Measurements from ENCODE around the gene PPM1M.

PPM1M gene

DNA sequence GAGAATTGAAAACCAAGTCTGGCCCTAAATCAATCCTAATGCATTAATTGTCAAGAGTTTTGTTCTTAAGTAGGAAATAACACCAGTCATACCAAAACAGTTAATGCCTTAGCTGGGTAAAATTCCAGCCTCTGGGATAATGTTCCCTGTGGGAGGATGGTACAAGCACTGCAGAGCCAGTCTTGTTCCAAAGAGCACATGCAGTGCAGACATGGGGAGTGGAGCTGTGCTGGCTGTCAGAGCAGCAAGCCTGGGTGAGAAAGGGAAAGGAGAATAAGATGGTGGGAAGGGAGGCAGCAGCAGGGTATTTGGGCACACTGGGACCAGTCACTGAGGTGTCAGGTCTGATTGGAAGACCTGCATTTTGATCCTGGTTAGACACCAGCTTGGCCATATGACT is 35.5 kb upstream of the PPM1M start:
- no peak overlapping the region for H3K4me3 Mint-ChIP-seq
- no peaks in the 10 kb centered on the region for H3K9me3 Mint-ChIP-seq
- peaks cover 2% of the 10 kb centered on the region for H3K4me1 Mint-ChIP-seq (ENCODE audit: low read depth)
- H3K27me3 Mint-ChIP-seq = no peaks in the 10 kb centered on the region
- H3K36me3 Mint-ChIP-seq (ENCODE audit: low read depth) = peaks cover 85% of the 10 kb centered on the region
- no peak overlapping the region for H3K27ac Mint-ChIP-seq

DNA sequence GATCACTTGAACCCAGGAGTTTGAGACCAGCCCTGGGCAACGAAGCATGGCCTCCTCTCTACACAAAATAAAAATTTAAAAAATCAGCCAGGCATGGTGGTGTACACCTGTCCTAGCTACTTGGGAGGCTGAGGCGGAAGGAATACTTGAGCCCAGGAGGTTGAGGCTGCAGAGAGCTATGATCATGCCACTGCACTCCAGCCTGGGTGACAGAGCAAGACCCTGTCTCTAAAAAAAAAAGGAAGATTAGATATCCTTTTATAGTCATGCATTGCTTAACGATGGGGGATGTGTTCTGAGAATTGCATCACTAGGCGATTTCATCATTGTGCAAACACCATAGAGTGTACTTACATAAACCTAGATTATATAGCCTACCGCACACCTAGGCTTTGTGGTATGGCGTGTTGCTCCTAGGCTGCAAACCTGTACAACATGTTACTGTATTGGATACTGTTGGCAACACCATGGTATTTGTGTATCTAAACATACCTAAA is 35.0 kb upstream of the PPM1M start:
- H3K27me3 Mint-ChIP-seq = no peaks in the 10 kb centered on the region
- H3K4me3 Mint-ChIP-seq = no peak overlapping the region
- no peaks in the 10 kb centered on the region for H3K9me3 Mint-ChIP-seq
- no peaks in the 10 kb centered on the region for H3K4me1 Mint-ChIP-seq (ENCODE audit: low read depth)
- H3K36me3 Mint-ChIP-seq (ENCODE audit: low read depth) = peaks cover 85% of the 10 kb centered on the region
- H3K27ac Mint-ChIP-seq = no peak overlapping the region

DNA sequence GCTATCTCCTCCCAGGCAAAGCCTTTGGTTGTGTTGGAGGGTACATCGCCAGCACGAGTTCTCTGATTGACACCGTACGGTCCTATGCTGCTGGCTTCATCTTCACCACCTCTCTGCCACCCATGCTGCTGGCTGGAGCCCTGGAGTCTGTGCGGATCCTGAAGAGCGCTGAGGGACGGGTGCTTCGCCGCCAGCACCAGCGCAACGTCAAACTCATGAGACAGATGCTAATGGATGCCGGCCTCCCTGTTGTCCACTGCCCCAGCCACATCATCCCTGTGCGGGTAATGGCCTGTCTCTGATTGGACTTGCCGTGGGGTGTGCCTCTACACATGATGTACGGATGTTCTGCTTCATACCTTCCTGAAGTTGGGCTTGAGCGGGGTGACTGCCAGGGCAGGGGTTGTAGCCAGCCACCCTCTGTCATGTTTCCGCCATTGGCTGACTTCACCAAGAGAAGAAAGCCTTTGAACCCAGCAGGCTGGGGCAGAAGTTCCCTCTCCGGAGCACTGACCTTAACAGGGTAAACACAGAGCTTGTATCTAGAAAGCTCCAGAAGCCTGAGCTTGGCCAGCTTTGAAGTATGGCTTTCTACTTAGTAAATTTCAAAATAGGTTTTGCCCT is 34.2 kb upstream of the PPM1M start:
- no peak overlapping the region for H3K4me3 Mint-ChIP-seq
- H3K27me3 Mint-ChIP-seq = no peaks in the 10 kb centered on the region
- peaks cover 81% of the 10 kb centered on the region for H3K36me3 Mint-ChIP-seq (ENCODE audit: low read depth)
- H3K4me1 Mint-ChIP-seq (ENCODE audit: low read depth) = peaks cover under 1% of the 10 kb centered on the region
- H3K27ac Mint-ChIP-seq = no peak overlapping the region
- H3K9me3 Mint-ChIP-seq = no peaks in the 10 kb centered on the region

DNA sequence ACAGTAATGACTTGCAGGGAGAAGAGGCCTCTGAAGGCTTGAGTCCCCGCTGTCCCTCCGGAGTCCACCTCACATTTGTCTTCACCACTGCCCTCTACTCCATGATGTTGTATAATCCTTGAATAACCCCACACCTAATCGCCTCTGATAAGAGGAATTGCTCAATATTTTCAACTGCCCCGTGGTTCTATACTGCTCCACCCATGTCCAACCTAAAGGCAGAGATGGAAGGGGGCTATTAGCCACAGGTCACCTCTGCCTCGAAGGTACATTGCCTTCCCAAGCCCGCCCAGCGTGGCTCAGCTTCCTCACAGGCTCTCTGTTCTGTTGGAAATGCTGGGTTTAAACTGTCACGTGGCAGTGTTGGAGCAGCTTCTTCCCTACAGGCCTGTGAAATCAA is 32.6 kb upstream of the PPM1M start:
- no peaks in the 10 kb centered on the region for H3K27me3 Mint-ChIP-seq
- no peak overlapping the region for H3K4me3 Mint-ChIP-seq
- H3K27ac Mint-ChIP-seq = no peak overlapping the region
- H3K4me1 Mint-ChIP-seq (ENCODE audit: low read depth) = peaks cover 17% of the 10 kb centered on the region
- no peaks in the 10 kb centered on the region for H3K9me3 Mint-ChIP-seq
- H3K36me3 Mint-ChIP-seq (ENCODE audit: low read depth) = peaks cover 71% of the 10 kb centered on the region

DNA sequence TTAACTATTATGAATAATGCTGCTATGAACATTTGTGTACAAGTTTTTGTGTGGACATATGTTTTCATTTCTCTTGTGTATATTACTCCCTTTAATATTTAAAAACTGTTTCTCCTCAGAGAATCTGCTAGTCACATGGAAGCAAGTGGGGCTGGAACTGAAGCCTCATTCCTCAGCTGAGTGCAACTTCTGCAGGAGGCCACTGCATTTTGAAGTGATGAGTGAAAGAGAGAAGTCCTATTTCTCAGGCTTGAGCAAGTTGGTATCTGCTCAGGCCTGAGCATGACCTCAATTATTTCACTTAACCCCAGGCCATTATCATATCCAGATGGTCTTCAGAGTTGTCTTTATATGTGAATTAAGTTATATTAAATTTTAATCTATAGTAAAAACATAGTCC is 31.7 kb upstream of the PPM1M start:
- Mint-ChIP-seq H3K27me3 (no peaks in the 10 kb centered on the region), H3K4me1 (ENCODE audit: low read depth) (peaks cover 26% of the 10 kb centered on the region), H3K27ac (no peak overlapping the region), H3K4me3 (no peak overlapping the region), H3K9me3 (no peaks in the 10 kb centered on the region), H3K36me3 (ENCODE audit: low read depth) (peaks cover 65% of the 10 kb centered on the region)

DNA sequence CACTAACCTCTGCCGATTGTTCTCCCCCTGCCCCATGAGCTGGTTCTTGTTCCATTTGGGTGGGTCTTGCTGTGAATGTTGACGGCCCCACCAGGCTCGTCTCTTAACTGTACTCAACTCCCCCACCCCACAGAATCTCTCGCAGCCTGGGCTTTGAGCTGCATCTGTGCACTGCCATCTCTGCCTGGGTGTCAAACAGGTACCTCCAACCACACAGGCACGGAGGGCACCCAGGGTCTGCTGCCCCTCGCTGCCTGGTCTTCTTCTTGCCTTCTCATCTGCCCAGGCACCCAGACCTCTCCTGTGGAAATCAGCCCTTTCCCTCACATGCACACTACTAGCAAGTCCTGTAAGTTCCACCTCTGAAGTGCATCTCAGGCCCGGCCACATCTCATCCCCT is 30.2 kb upstream of the PPM1M start:
- peaks cover 32% of the 10 kb centered on the region for H3K4me1 Mint-ChIP-seq (ENCODE audit: low read depth)
- no peaks in the 10 kb centered on the region for H3K27me3 Mint-ChIP-seq
- no peaks in the 10 kb centered on the region for H3K9me3 Mint-ChIP-seq
- no peak overlapping the region for H3K27ac Mint-ChIP-seq
- H3K4me3 Mint-ChIP-seq = no peak overlapping the region
- H3K36me3 Mint-ChIP-seq (ENCODE audit: low read depth) = peaks cover 53% of the 10 kb centered on the region

DNA sequence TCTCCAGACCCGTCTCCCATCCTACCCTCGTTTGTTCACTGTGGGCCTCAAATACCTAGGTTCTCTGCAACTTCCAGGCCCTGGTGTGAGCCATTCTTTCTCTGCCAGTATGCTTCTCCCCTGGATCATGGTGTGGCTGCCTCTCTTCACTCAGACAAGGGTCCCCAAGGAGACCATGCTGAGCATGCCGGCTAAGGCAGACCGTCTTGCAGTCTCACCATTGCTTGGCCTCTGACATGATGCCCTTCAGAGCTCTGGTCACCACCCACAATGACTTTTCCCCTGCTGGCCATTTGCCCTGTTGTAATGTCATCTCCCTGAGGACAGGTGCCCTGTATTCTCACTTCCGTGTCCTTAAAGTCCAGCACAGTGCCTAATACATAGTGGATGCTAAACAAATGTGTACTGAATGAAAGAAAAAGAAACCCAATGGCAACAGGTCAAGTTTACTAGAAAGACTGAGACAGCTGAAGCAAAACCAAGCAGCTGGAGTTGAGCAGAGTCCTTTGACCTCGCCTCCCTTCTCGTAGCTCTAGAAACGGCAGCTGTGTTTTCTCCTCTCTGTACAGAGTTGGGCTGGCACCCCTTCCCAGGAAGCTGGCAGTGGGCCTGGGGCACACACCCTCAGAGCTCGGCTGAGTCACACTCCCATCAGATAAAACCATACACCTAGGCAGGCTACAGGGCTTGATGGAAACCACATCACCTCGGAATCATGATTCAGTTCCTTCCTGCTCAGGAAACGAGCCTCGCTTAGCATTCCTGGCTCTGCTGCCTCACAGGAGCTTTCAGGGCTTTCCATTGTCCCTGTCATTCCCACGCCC is 28.8 kb upstream of the PPM1M start:
- Mint-ChIP-seq H3K9me3 (no peaks in the 10 kb centered on the region), H3K27me3 (no peaks in the 10 kb centered on the region), H3K36me3 (ENCODE audit: low read depth) (peaks cover 43% of the 10 kb centered on the region), H3K4me1 (ENCODE audit: low read depth) (peaks cover 41% of the 10 kb centered on the region), H3K4me3 (peak overlapping the region; percentile 33), H3K27ac (peak overlapping the region; percentile 53)

DNA sequence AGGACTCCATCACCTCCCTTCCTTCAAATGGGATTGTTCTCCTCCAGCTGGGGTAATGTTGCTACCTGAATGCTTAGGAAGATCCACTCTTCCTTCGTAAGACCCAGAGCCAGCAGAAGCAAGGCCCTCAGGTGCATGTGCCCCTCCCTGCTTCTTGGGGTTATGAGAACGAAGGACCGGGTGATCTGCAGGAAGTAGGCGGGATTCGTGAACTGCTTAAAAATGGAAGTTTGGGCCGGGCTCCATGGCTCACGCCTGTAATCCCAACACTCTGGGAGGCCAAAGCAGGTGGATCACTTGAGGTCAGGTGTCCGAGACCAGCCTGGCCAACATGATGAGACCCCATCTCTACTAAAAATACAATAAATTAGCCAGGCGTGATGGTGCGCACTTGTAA is 28.2 kb upstream of the PPM1M start:
- Mint-ChIP-seq H3K36me3 (ENCODE audit: low read depth) (peaks cover 37% of the 10 kb centered on the region), H3K9me3 (no peaks in the 10 kb centered on the region), H3K27me3 (no peaks in the 10 kb centered on the region), H3K4me3 (peak overlapping the region; percentile 33), H3K27ac (peak overlapping the region; percentile 53), H3K4me1 (ENCODE audit: low read depth) (peaks cover 47% of the 10 kb centered on the region)

DNA sequence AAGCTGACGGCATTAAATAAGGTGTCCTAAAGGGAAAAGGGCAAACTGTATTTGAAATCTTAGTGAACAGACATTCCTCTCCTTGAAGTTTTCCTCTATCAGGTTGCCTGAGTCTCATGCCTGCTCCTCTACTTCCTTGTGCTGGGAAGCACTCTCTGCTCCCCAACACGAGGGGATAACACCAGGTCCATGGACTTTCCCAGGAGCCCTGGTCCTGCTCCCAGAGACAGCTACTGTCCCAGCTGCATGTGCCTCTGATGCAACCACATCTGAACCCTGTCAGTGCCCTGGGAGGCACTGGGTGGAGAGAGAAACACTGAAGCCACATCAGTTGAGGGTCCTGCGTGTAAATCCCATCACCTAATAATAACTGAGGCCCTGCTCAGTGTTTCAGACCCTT is 27.5 kb upstream of the PPM1M start:
- Mint-ChIP-seq H3K4me3 (peak overlapping the region; percentile 47), H3K4me1 (ENCODE audit: low read depth) (peaks cover 53% of the 10 kb centered on the region), H3K36me3 (ENCODE audit: low read depth) (peaks cover 31% of the 10 kb centered on the region), H3K9me3 (no peaks in the 10 kb centered on the region), H3K27ac (no peak overlapping the region), H3K27me3 (no peaks in the 10 kb centered on the region)

DNA sequence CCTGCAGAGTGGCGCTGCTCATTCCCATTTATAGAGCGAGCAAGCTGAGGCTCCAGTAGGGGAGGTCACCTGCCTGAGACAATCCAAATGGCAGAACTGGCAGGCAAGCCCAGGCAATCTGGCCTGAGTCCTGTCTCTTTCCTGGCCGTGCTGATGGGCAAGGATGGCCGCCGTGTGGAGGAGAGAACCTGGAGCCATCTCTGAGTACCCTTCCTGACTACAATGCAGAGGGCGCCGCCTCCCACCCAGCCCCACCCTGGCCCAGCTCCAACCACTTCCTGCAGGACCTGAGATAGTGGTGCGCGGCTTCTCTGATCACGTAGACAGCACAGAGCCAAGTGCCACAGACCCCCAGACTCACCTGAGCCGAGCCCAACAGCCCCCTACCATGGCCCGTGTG is 27.1 kb upstream of the PPM1M start:
- Mint-ChIP-seq H3K36me3 (ENCODE audit: low read depth) (peaks cover 31% of the 10 kb centered on the region), H3K4me3 (peak overlapping the region; percentile 47), H3K4me1 (ENCODE audit: low read depth) (peaks cover 58% of the 10 kb centered on the region), H3K9me3 (no peaks in the 10 kb centered on the region), H3K27me3 (no peaks in the 10 kb centered on the region), H3K27ac (peak overlapping the region; percentile 49)

DNA sequence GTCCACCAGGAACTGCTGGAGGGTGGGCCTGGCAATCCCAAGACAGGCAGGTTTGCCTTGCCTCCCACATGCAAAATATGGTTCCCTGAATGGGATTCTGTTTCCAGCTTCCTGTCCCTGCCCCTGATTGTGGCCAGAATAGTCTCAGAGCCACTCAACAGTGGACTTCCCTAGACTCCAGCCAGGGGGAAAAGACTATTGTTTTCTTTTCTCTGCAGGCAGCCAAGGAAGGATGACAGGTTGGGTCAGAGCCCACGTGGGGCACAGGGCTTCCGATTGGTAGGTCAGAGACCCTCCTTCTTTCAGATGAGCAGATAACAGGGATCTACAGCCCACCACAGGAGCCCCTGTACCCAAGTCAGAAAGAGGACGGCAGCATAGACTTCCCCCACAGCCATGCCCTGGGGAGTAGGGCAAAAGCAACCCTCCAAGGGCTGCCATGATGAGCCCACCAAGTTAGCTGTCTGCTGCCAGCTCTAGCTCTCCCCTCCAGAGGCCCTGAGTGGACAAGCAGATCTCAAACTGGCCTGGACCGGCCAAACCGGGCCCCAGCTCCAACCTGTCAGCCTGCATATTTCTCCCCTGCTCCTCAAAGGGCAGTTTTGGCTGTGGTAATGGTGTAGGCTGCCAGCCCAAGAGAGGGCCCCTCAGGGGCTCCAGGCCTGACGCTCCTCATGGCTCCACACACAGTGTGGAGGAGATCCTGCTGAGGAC is 26.5 kb upstream of the PPM1M start:
- Mint-ChIP-seq H3K36me3 (ENCODE audit: low read depth) (peaks cover 25% of the 10 kb centered on the region), H3K27me3 (no peaks in the 10 kb centered on the region), H3K4me3 (no peak overlapping the region), H3K9me3 (no peaks in the 10 kb centered on the region), H3K27ac (peak overlapping the region; percentile 49), H3K4me1 (ENCODE audit: low read depth) (peaks cover 64% of the 10 kb centered on the region)

DNA sequence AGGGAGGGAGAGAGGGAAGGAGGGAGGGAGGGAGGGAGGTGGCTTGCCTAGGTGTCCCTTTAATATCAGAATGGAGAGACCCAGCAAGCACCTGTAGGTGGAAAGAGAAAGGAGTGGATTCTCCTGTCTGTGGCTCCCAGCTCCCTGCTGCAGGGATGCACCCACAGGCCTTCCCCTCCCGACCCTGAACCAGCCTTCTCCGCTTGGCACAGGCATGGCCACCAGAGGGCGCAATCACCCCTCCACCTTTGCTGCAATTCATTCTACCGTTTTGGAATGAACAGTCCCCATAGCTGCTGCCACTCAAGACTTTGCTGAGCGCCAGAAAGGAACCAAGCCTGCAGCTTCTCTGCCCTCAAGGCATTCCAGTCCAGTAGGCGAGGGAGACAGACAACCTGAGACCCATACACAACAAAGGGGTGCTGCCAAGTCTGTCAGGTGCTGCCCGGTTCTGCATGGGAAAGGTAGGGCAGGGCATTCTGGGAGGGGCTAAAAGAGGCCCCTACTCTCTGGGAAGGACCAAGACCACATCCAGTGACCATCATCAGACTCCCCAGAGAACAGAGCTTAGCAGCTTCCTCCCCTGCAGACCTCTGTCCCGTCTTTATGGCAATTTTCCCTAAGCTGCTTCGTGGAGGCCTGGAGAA is 25.1 kb upstream of the PPM1M start:
- Mint-ChIP-seq H3K4me1 (ENCODE audit: low read depth) (peaks cover 77% of the 10 kb centered on the region), H3K27ac (no peak overlapping the region), H3K4me3 (peak overlapping the region; percentile 23), H3K27me3 (no peaks in the 10 kb centered on the region), H3K9me3 (no peaks in the 10 kb centered on the region), H3K36me3 (ENCODE audit: low read depth) (peaks cover 12% of the 10 kb centered on the region)

DNA sequence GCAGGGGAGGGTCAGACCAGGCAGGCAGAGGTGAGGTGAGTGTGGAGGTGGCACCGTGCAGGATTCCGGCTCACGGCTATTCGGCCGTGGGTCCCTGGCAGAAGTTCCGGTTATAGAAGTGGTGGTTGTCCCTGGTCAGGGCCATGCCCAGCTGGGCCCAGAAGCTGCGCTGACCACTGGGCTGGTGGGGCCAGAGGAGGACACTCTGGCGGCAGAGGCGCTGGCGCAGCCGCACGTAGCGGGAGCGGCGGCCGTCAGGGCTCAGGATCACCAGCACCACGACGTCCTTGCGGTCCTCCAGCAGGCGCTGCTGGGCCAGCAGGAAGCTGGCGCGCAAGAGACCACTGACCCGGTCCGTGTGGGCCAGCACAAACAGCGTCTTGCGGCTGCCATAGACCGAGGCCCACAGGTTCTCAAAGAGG is 24.4 kb upstream of the PPM1M start:
- Mint-ChIP-seq H3K4me3 (no peak overlapping the region), H3K27me3 (no peaks in the 10 kb centered on the region), H3K4me1 (ENCODE audit: low read depth) (peaks cover 84% of the 10 kb centered on the region), H3K27ac (no peak overlapping the region), H3K9me3 (no peaks in the 10 kb centered on the region), H3K36me3 (ENCODE audit: low read depth) (peaks cover 8% of the 10 kb centered on the region)

DNA sequence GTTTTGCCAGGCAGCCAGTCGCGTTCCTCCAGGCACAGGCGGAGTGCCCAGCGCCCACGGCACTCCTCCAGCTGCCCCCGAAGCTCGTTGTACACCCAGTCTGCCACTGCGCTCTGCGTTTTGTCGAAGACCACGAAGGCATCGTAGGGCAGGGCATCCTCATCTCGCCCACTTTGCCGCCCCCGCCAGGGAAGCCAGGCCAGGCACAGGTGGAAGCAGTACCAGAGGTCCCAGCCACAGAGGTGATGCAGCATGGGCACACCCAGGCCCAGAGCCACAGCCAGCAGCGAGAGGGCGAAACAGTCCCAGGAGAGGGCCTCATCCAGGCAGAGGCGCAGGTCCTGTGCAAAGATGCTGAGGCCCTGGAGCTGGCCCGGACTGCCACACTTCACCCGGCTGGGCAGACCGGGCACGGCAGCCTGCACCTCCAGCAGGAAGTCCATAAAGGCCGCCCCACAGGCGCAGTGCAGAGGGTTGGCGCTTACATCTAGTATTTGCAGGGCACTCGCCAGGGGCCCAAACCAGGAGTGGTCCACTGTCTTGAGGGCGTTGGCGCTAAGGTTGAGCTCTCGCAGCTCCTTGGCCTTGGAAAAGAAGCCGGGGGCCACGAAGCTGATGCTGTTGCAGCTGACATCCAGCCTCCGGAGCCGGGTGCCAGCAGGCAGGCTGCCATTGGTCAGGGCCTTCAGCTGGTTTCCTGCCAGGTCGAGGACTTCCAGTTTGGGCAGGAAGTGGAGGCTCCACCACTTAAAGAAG is 23.8 kb upstream of the PPM1M start:
- no peaks in the 10 kb centered on the region for H3K27me3 Mint-ChIP-seq
- peaks cover 85% of the 10 kb centered on the region for H3K4me1 Mint-ChIP-seq (ENCODE audit: low read depth)
- peak overlapping the region; percentile 49 for H3K27ac Mint-ChIP-seq
- H3K36me3 Mint-ChIP-seq (ENCODE audit: low read depth) = peaks cover 7% of the 10 kb centered on the region
- peak overlapping the region; percentile 73 for H3K4me3 Mint-ChIP-seq
- H3K9me3 Mint-ChIP-seq = no peaks in the 10 kb centered on the region
